ENCODE data around the gene MARCHF10.

GRCh38 chr17:62741290-62741689, 66.8 kb downstream of the MARCHF10 start:
- TF ChIP-seq FOXA1 (IDR thresholded peaks at IDR 0.05), result no peak
- no peak for TF ChIP-seq CTBP1 (IDR thresholded peaks at IDR 0.05; ENCODE audit: borderline replicate concordance)
- no peak for TF ChIP-seq SUZ12 (IDR thresholded peaks at IDR 0.05)
- no peak for TF ChIP-seq BHLHE40 (IDR thresholded peaks at IDR 0.05; ENCODE audit: borderline replicate concordance)
- no peak for TF ChIP-seq FOXM1 (IDR thresholded peaks at IDR 0.05; ENCODE audit: borderline replicate concordance)
- no peak for TF ChIP-seq TARDBP (IDR thresholded peaks at IDR 0.05)
- no peak for TF ChIP-seq LEF1 (IDR thresholded peaks at IDR 0.05; ENCODE audit: borderline replicate concordance)
